OCI-LY3 (cell line): ENCODE measurements around the gene THAP3.

ENCODE experiments used
- CTCF ChIP-seq: fragments of 200-600, 300-600 bp; sonication (generic); IDR thresholded peaks from 2 replicates; pipeline ENCODE4 v1.5.1; 2014; ENCODE audit warnings: antibody characterized with exemption, low read length, low read depth
- EZH2phosphoT487 ChIP-seq: fragments of 200-600 bp; shearing (Covaris generic); IDR thresholded peaks from 2 replicates; pipeline ENCODE4 v1.6.1; 2018; ENCODE audit warnings: antibody characterized with exemption, mixed run types, low read depth

GRCh38 chr1:6586404-6586816 is 38.3 kb upstream of the THAP3 start:
- TF ChIP-seq CTCF (no peak), EZH2phosphoT487 (no peak)
